SK-N-SH (cell line): ENCODE measurements around the gene NBPF1. TPM values are rescaled to one million over a fixed set of nuclear protein-coding genes. Genes with fewer than 3 reads are reported as not detected.
A peak's percentile ranks its signal among the peaks of the same experiment; 100 is the strongest.
"Not testable (repeated sequence)": the region's sequence is repeated elsewhere in the genome, so short reads cannot be mapped to it uniquely, and the experiment has no call there.

ENCODE experiments used
- CTCF ChIA-PET: fragments of 300-600, 350-600 bp; formaldehyde crosslinking; extraction: SDS; loops from one replicate; lab custom pipeline; 2021; lab: Yijun Ruan, JAX
- POLR2A ChIA-PET: fragments of 350-600 bp; sonication (Branson Sonifier 250); formaldehyde crosslinking; extraction: SDS; loops from one replicate; lab custom pipeline; 2020; ENCODE audit warnings: antibody characterized with exemption, inconsistent platforms; lab: Yijun Ruan, JAX
- DNase-seq: peaks from one replicate; pipeline ENCODE4 v3.0.0; 2012
- H2AFZ ChIP-seq: fragments of 200-600 bp; sonication (generic); 2 replicates; pipeline ENCODE4 v1.8.1; 2016; ENCODE audit warnings: antibody characterized with exemption, mild to moderate bottlenecking, low read depth
- H3F3A ChIP-seq: fragments of 200-600 bp; sonication (generic); replicated peaks from 2 replicates; pipeline ENCODE3; 2016; ENCODE audit warnings: antibody characterized with exemption, mild to moderate bottlenecking; ENCODE audit not compliant: insufficient read depth
- H3K27ac ChIP-seq, 2 experiments: fragments of 200-500 bp in 1 of 2; fragments of 200-600 bp in 1 of 2; sonication (Bioruptor generic) in 1 of 2; sonication (generic), shearing (Covaris generic) in 1 of 2; 2 replicates each; pipeline versions ENCODE4 v1.5.1 to v1.6.1; 2014 to 2016; ENCODE audit warnings: low read depth in 2 of 2, inconsistent platforms in 1 of 2, low read length in 1 of 2, mild to moderate bottlenecking in 1 of 2, mixed read lengths in 1 of 2
- H3K27me3 ChIP-seq: fragments of 200-600 bp; sonication (generic), shearing (Covaris generic); 2 replicates; pipeline ENCODE4 v1.6.1; 2016; ENCODE audit warnings: mixed run types; ENCODE audit not compliant: insufficient read depth
- H3K36me3 ChIP-seq, 2 experiments: fragments of 200-500 bp in 1 of 2; fragments of 200-600 bp in 1 of 2; sonication (Bioruptor generic) in 1 of 2; sonication (generic) in 1 of 2; replicated peaks in 1 of 2; 2 replicates each; pipeline versions ENCODE3 to v1.5.1; 2014 to 2016; ENCODE audit warnings: low read length in 1 of 2, mild to moderate bottlenecking in 1 of 2; ENCODE audit not compliant: insufficient read depth in 2 of 2, control insufficient read depth in 1 of 2
- H3K4me1 ChIP-seq, 2 experiments: fragments of 200-500 bp in 1 of 2; fragments of 200-600 bp in 1 of 2; sonication (Bioruptor generic) in 1 of 2; sonication (generic), shearing (Covaris generic) in 1 of 2; 2 replicates each; pipeline versions ENCODE4 v1.5.1 to v1.6.1; 2014 to 2016; ENCODE audit warnings: low read depth in 1 of 2, low read length in 1 of 2, mixed run types in 1 of 2; ENCODE audit not compliant: insufficient read depth in 2 of 2, control insufficient read depth in 1 of 2
- H3K4me2 ChIP-seq: fragments of 200-600 bp; sonication (generic), shearing (Covaris generic); 2 replicates; pipeline ENCODE4 v1.6.1; 2017; ENCODE audit warnings: mixed run types
- H3K4me3 ChIP-seq, 2 experiments: fragments of 200-500 bp in 1 of 2; fragments of 200-600 bp in 1 of 2; sonication (Bioruptor generic) in 1 of 2; sonication (generic), shearing (Covaris generic) in 1 of 2; 2 replicates each; pipeline versions ENCODE4 v1.5.1 to v1.8.1; 2014 to 2016; ENCODE audit warnings: low read depth in 2 of 2, inconsistent platforms in 1 of 2, low read length in 1 of 2, mild to moderate bottlenecking in 1 of 2, mixed read lengths in 1 of 2, moderate library complexity in 1 of 2
- H3K79me2 ChIP-seq: fragments of 200-600 bp; sonication (generic); 2 replicates; pipeline ENCODE4 v1.8.1; 2017; ENCODE audit warnings: mild to moderate bottlenecking; ENCODE audit not compliant: insufficient read depth
- H3K9ac ChIP-seq: fragments of 200-600 bp; sonication (generic); 2 replicates; pipeline ENCODE4 v1.6.1; 2017; ENCODE audit warnings: mixed run types
- H3K9me2 ChIP-seq: fragments of 200-600 bp; sonication (generic); 2 replicates; pipeline ENCODE4 v1.6.1; 2017; ENCODE audit warnings: mixed run types
- H3K9me3 ChIP-seq: fragments of 200-600 bp; sonication (generic); 2 replicates; pipeline ENCODE4 v1.6.1; 2017; ENCODE audit warnings: mixed run types, mild to moderate bottlenecking, moderate library complexity
- H4K20me1 ChIP-seq: fragments of 200-600 bp; sonication (generic); 2 replicates; pipeline ENCODE4 v1.6.1; 2017; ENCODE audit warnings: mild to moderate bottlenecking, mixed run types; ENCODE audit not compliant: insufficient read depth
- CHD2 ChIP-seq: fragments of 150-350 bp; IDR thresholded peaks from 2 replicates; pipeline ENCODE4 v1.6.1; 2018; ENCODE audit warnings: low read length; ENCODE audit not compliant: partially characterized antibody
- GABPA ChIP-seq: IDR thresholded peaks from 2 replicates; pipeline ENCODE4 v1.4.0; 2012; ENCODE audit warnings: low read depth, mild to moderate bottlenecking
- MAX ChIP-seq: IDR thresholded peaks from 2 replicates; pipeline ENCODE4 v1.4.0; 2012; ENCODE audit warnings: low read depth
- POLR2AphosphoS5 ChIP-seq: IDR thresholded peaks from 2 replicates; pipeline ENCODE4 v1.6.1; 2012; ENCODE audit warnings: low read depth, low read length
- SIN3A ChIP-seq: IDR thresholded peaks from 2 replicates; pipeline ENCODE4 v1.6.1; 2012; ENCODE audit warnings: low read depth, mild to moderate bottlenecking, low read length, moderate library complexity, borderline replicate concordance
- YY1 ChIP-seq: IDR thresholded peaks from 2 replicates; pipeline ENCODE4 v1.4.0; 2012; ENCODE audit warnings: low read depth, mild to moderate bottlenecking
- WGBS: methylation state at CpG from one replicate; pipeline ENCODE4 v1.1.6; 2017; ENCODE audit warnings: low lambda C conversion rate; 5-methylcytosine and 5-hydroxymethylcytosine counted together
- polyA plus RNA-seq, 3 experiments: library from polyadenylated mRNA; depleted of rRNA; stranded (reverse); fragments of >200 nt; gene quantifications; 2 replicates each; pipeline ENCODE4 v1.2.3, GENCODE V29; 2012

NBPF1 gene
- polyA plus RNA-seq, 1 of the 3 experiments (the other 2 are of a cell fraction): 29.8 TPM

GRCh38 chr1:16519255-16519951 is 94.0 kb downstream of the NBPF1 start:
- H3K27ac ChIP-seq, H3K27me3 ChIP-seq, H3K4me3 ChIP-seq, POLR2A ChIA-PET, H4K20me1 ChIP-seq, H3K36me3 ChIP-seq, H3K79me2 ChIP-seq, DNase-seq, CTCF ChIA-PET, H3K9me2 ChIP-seq, H2AFZ ChIP-seq, H3K9me3 ChIP-seq, H3K9ac ChIP-seq, H3K4me2 ChIP-seq, H3K4me1 ChIP-seq, H3F3A ChIP-seq: not testable (repeated sequence)
- WGBS: 44% methylated on average over 6 of the region's 6 CpGs

- POLR2A ChIA-PET, H3K4me1 ChIP-seq, H3K9me3 ChIP-seq, H3K9ac ChIP-seq, H3K79me2 ChIP-seq, H4K20me1 ChIP-seq, H3K4me3 ChIP-seq, H3K9me2 ChIP-seq, DNase-seq, H2AFZ ChIP-seq, H3K36me3 ChIP-seq, H3K4me2 ChIP-seq, H3K27me3 ChIP-seq, CTCF ChIA-PET, H3K27ac ChIP-seq, H3F3A ChIP-seq: not testable (repeated sequence)
- 50% methylated on average over 3 of the region's 3 CpGs for WGBS
Measured at GRCh38 chr1:16518913-16519254, 94.5 kb downstream of the NBPF1 start.

- H3K27ac ChIP-seq, H4K20me1 ChIP-seq, H3K4me3 ChIP-seq, DNase-seq, H3K27me3 ChIP-seq, CTCF ChIA-PET, POLR2A ChIA-PET, H3K9ac ChIP-seq, H3K4me2 ChIP-seq, H3K9me3 ChIP-seq, H3F3A ChIP-seq, H3K36me3 ChIP-seq, H3K9me2 ChIP-seq, H2AFZ ChIP-seq, H3K79me2 ChIP-seq, H3K4me1 ChIP-seq: not testable (repeated sequence)
- WGBS: 59% methylated on average over 5 of the region's 5 CpGs
Measured at GRCh38 chr1:16516694-16517410, 96.5 kb downstream of the NBPF1 start.

- Histone ChIP-seq H3K4me3 (peak within 1 kb of the TSS; percentile 41 to 56), H2AFZ (0 out of 2 replicates have a peak within 1 kb of the TSS, but pooled peaks have one; percentile 59), H3K27ac (peak within 1 kb of the TSS; percentile 71 to 90), H3K4me2 (peak within 1 kb of the TSS; percentile 67), H3K9ac (peak within 1 kb of the TSS; percentile 70)
- H3K9me3 ChIP-seq, H3K27me3 ChIP-seq, H3K4me1 ChIP-seq, H4K20me1 ChIP-seq, H3K79me2 ChIP-seq, H3F3A ChIP-seq, CTCF ChIA-PET, H3K9me2 ChIP-seq, DNase-seq, H3K36me3 ChIP-seq: not testable (repeated sequence)
- POLR2A ChIA-PET: interaction anchor here (0.7 to 1.1 kb wide), 4 partner anchors 107 to 400 kb away, joined by 3 to 7 read pairs (median 4); no protein-coding TSS in a partner anchor
- 0 out of 2 replicates have a peak, but pooled peaks have one; percentile 51 for TF ChIP-seq MAX
- peak; percentile 0 for TF ChIP-seq CHD2
- TF ChIP-seq SIN3A: peak; percentile 73; the same call in 1 of the 2 replicates
- TF ChIP-seq GABPA: peak; percentile 68
- 0 out of 2 replicates have a peak, but pooled peaks have one; percentile 28 for TF ChIP-seq YY1
- TF ChIP-seq POLR2AphosphoS5: peak; percentile 30
- WGBS: 1% methylated on average over 35 of the region's 40 CpGs
Measured at GRCh38 chr1:16514107-16515055, 99.0 kb downstream of the NBPF1 start, which contains the start of gene RNU1-1. Gene RNU1-1, minus strand, starts transcription at chr1:16514285.
